HCT116 (cell line): ENCODE data around the gene HAPLN2. TPM values are rescaled to one million over a fixed set of nuclear protein-coding genes. Genes with fewer than 3 reads are reported as not detected.
A peak's percentile ranks its signal among the peaks of the same experiment; 100 is the strongest.

Source experiments
- ATAC-seq: fragments of 200-7000 bp; cut with Tn5 transposase; 2 replicates; pipeline ENCODE4 v1.9.1; 2020; ENCODE audit warnings: mild to moderate bottlenecking, moderate library complexity
- BruUV-seq: library from RNA; stranded (reverse); fragments of 400-500 nt; replicated peaks from 2 replicates; lab custom pipeline; 2021; lab: Mats Ljungman, UMichigan
- CTCF ChIA-PET: fragments of 300-600 bp; sonication (Branson Sonifier 250); formaldehyde crosslinking; loops from one replicate; lab custom pipeline; 2021; ENCODE audit warnings: antibody characterized with exemption; lab: Charles Lee
- POLR2A ChIA-PET: fragments of 300-600, 350-600 bp; sonication (Branson Sonifier 250); formaldehyde crosslinking; loops from one replicate; lab custom pipeline; 2021; ENCODE audit warnings: antibody characterized with exemption; lab: Charles Lee
- RAD21 ChIA-PET, 2 experiments: fragments of 300-600 bp; sonication (Branson Sonifier 250); formaldehyde crosslinking; loops; one replicate each; lab custom pipeline; 2023; ENCODE audit warnings: low total read pairs in 2 of 2; ENCODE audit not compliant: uncharacterized antibody in 2 of 2, unreplicated experiment in 2 of 2, low non-redundant PET in 1 of 2; lab: Charles Lee
- DNase-seq: peaks from one replicate; pipeline ENCODE4 v3.0.0-alpha.2; 2010; ENCODE audit warnings: low read depth, low spot score
- H2AFZ ChIP-seq: fragments of 200-600 bp; shearing (Covaris generic), sonication (generic); 2 replicates; pipeline ENCODE4 v1.6.1; 2017; ENCODE audit warnings: low read depth, mixed run types, mixed read lengths, antibody characterized with exemption, low read length; ENCODE audit not compliant: poor library complexity, severe bottlenecking
- H3K27ac ChIP-seq: 2 replicates; pipeline ENCODE4 v1.5.1; 2012; ENCODE audit warnings: low read depth, low read length
- H3K27me3 ChIP-seq: fragments of 200-600 bp; sonication (generic); 2 replicates; pipeline ENCODE4 v1.6.1; 2016; ENCODE audit warnings: mixed run types, low read length, mixed read lengths; ENCODE audit not compliant: insufficient read depth
- H3K36me3 ChIP-seq, 2 experiments: fragments of 200-500 bp in 1 of 2; fragments of 200-600 bp in 1 of 2; sonication (Bioruptor generic) in 1 of 2; sonication (generic) in 1 of 2; 2 replicates each; pipeline versions ENCODE4 v1.5.1 to v1.6.1; 2014 to 2016; ENCODE audit warnings: low read length in 2 of 2, inconsistent platforms in 1 of 2, mixed read lengths in 1 of 2, mixed run types in 1 of 2; ENCODE audit not compliant: insufficient read depth in 2 of 2, control insufficient read depth in 1 of 2
- H3K4me1 ChIP-seq, 2 experiments: fragments of 200-600 bp in 1 of 2; sonication (generic) in 1 of 2; 2 replicates each; pipeline versions ENCODE4 v1.5.1 to v1.6.1; 2012 to 2017; ENCODE audit warnings: low read length in 2 of 2, inconsistent platforms in 1 of 2, mild to moderate bottlenecking in 1 of 2, mixed read lengths in 1 of 2, mixed run types in 1 of 2, moderate library complexity in 1 of 2; ENCODE audit not compliant: insufficient read depth in 2 of 2, control insufficient read depth in 1 of 2
- H3K4me2 ChIP-seq: fragments of 200-600 bp; sonication (generic); 2 replicates; pipeline ENCODE4 v1.6.1; 2017; ENCODE audit warnings: mixed run types, low read length, mixed read lengths
- H3K4me3 ChIP-seq, 2 experiments: fragments of 200-600 bp in 1 of 2; sonication (generic) in 1 of 2; replicated peaks in 1 of 2; 2 replicates each; pipeline ENCODE4 v1.5.1; 2011 to 2016; ENCODE audit warnings: low read length in 2 of 2, control low read depth in 1 of 2, low read depth in 1 of 2, mild to moderate bottlenecking in 1 of 2, mixed read lengths in 1 of 2, mixed run types in 1 of 2
- H3K79me2 ChIP-seq: fragments of 200-600 bp; sonication (generic); 2 replicates; pipeline ENCODE4 v1.6.1; 2017; ENCODE audit warnings: mild to moderate bottlenecking, mixed run types, low read length, moderate library complexity, mixed read lengths; ENCODE audit not compliant: insufficient read depth
- H3K9ac ChIP-seq: fragments of 200-600 bp; sonication (generic); 2 replicates; pipeline ENCODE4 v1.6.1; 2016; ENCODE audit warnings: low read length, mixed read lengths
- H3K9me2 ChIP-seq: fragments of 200-600 bp; sonication (generic), shearing (Covaris generic); 2 replicates; pipeline ENCODE4 v1.6.1; 2017; ENCODE audit warnings: mixed run types, mild to moderate bottlenecking, moderate library complexity; ENCODE audit not compliant: insufficient read depth
- H3K9me3 ChIP-seq, 2 experiments: fragments of 200-500 bp in 1 of 2; fragments of 200-600 bp in 1 of 2; sonication (Bioruptor generic) in 1 of 2; sonication (generic) in 1 of 2; 2 replicates each; pipeline ENCODE4 v1.6.1; 2014 to 2017; ENCODE audit warnings: low read length in 2 of 2, mixed read lengths in 2 of 2, inconsistent platforms in 1 of 2, low read depth in 1 of 2, mild to moderate bottlenecking in 1 of 2, mixed run types in 1 of 2, moderate library complexity in 1 of 2; ENCODE audit not compliant: control insufficient read depth in 1 of 2, insufficient read depth in 1 of 2
- H4K20me1 ChIP-seq: fragments of 200-600 bp; sonication (generic), shearing (Covaris generic); 2 replicates; pipeline ENCODE4 v1.6.1; 2017; ENCODE audit warnings: mixed run types, mild to moderate bottlenecking, moderate library complexity; ENCODE audit not compliant: insufficient read depth
- ELF1 ChIP-seq: IDR thresholded peaks from 2 replicates; pipeline ENCODE4 v1.6.1; 2012; ENCODE audit warnings: low read depth, borderline replicate concordance
- POLR2AphosphoS5 ChIP-seq: IDR thresholded peaks from 2 replicates; pipeline ENCODE4 v1.6.1; 2011; ENCODE audit warnings: mild to moderate bottlenecking, low read depth, low read length, moderate library complexity
- TCF7L2 ChIP-seq: IDR thresholded peaks from 2 replicates; pipeline ENCODE4 v1.7.0; 2011; ENCODE audit warnings: borderline replicate concordance, inconsistent platforms; ENCODE audit not compliant: insufficient read depth, insufficient read length; ENCODE audit errors: extremely low read depth
- intact Hi-C: fragments of 100-400 bp; cut with micrococcal nuclease; formaldehyde crosslinking; loops from 2 replicates; pipeline ENCODE4 v1.10.0; 2022
- total RNA-seq: library from RNA; stranded (reverse); gene quantifications from one replicate; pipeline ENCODE4 v1.2.1, GENCODE V29; 2021; ENCODE audit not compliant: unreplicated experiment
- TF ChIP-seq, protein P1 (sequence below): IDR thresholded peaks from 2 replicates; pipeline ENCODE4 v1.6.1; 2011; ENCODE audit warnings: mild to moderate bottlenecking, low read length, moderate library complexity; ENCODE audit not compliant: insufficient replicate concordance; ENCODE audit errors: extremely low read depth

The HAPLN2 gene
- total RNA-seq, 1 experiment from 2014 or later: 0.54 TPM

DNA sequence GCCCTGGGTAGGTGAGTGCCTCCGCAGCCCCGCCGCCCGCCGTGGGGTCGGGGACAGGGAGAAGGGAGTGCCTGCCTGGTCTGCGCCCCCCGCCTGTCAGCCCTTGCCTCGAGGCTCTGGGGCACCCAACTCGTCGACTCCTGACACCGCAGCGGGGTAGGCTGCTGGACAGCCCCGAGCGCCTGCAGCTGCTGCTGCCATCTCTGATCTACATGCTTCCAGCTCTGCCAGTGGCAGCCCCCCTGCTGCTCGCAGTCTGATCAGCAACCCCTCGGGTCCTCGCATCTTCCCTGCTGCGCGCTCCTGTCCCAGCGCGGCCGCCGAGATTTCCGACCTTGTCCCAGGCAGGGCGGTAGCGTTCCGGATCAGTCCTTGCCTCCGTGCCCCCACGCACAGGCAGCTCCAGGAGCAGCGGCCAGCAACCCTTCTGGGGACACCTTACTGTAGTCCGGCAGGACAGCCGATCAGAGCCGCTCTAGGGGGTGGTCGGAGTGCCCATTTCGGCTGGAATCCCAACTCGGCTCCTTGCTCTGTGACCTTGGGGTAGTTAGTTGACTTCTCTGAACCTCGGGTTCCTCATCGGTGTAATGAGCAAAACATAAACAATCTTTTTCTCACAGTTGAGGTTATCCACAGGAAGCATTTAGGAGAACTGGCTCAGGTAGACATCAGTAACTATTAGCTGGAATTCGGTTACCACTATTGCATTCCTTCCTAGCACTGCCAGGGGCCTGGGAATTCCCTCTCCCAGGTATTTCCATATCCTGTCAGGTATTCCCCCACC, 23.2 kb downstream of the HAPLN2 start:
- Histone ChIP-seq H4K20me1 (no peaks in the 10 kb centered on the region), H3K9me3 (no peaks in the 10 kb centered on the region), H3K27me3 (no peaks in the 10 kb centered on the region), H3K79me2 (no peaks in the 10 kb centered on the region), H3K4me3 (no peak overlapping the region), H3K4me1 (peaks cover 8 to 27% of the 10 kb centered on the region in 2 experiments; a peak in 3 of 4 replicates), H3K9ac (no peak overlapping the region), H3K9me2 (no peaks in the 10 kb centered on the region), H3K36me3 (peaks cover 36 to 48% of the 10 kb centered on the region in 2 experiments), H3K4me2 (no peak overlapping the region), H3K27ac (no peak overlapping the region), H2AFZ (no peak overlapping the region)
- intact Hi-C loops: no loop called here
- DNase-seq: no peak
- CTCF ChIA-PET: interaction anchor here (5.9 kb wide), 1 partner anchor 14 kb away, joined by 33 read pairs; no protein-coding TSS in a partner anchor
- no peak; the same call in 1 of the 2 replicates for TF ChIP-seq POLR2AphosphoS5
- TF ChIP-seq ELF1: no peak
- POLR2A ChIA-PET: interaction anchor here (1.3 kb wide), 1 partner anchor 19 kb away, joined by 4 read pairs; no protein-coding TSS in a partner anchor
- ATAC-seq: no peak
- RAD21 ChIA-PET: no interaction called here
- BruUV-seq: TSS peak; percentile 8

DNA sequence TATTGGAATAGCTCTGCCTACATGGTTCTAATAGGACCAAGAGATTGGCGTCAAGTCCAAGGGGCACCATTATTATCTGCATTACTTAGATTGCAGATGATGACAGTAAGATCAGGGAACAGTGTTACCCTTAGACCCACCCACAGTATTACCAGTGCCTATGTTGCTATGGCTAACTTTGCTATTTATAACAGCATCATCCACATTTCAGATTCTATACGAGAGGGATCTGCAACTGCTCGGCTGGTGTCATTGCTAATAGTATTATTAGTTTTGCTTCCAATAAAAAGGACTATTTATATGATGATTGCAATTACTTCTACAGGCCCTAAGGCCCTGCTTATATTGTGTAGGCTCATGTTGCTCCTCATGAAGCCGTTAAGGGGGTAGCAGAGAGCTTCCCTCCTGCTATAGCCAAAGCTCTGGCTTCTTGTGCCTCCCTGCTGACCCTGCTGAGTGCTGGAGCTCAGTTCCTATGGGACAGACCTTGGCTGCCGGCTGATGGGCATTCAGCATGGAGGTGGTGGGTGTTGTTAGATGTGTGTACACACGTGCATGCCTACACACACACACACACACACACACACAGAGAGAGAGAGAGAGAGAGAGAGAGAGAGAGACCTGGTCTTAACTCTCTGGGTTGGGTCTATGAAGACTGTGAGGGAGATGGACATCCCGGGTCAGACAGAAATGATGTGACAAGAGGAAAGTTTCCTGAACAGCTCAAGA, 24.0 kb downstream of the HAPLN2 start:
- H3K9ac ChIP-seq: no peak overlapping the region
- BruUV-seq: no TSS peak
- H3K4me2 ChIP-seq: no peak overlapping the region
- DNase-seq (no peak), ATAC-seq (no peak)
- H3K9me2 ChIP-seq: no peaks in the 10 kb centered on the region
- no peaks in the 10 kb centered on the region for H3K9me3 ChIP-seq
- POLR2A ChIA-PET: no interaction called here
- peaks cover 8 to 27% of the 10 kb centered on the region in 2 experiments; a peak in 3 of 4 replicates for H3K4me1 ChIP-seq
- H3K4me3 ChIP-seq: no peak overlapping the region
- H3K27me3 ChIP-seq: no peaks in the 10 kb centered on the region
- H3K36me3 ChIP-seq: peaks cover 37 to 55% of the 10 kb centered on the region in 2 experiments
- H2AFZ ChIP-seq: no peak overlapping the region
- no peak overlapping the region for H3K27ac ChIP-seq
- CTCF ChIA-PET: no interaction called here
- no peaks in the 10 kb centered on the region for H4K20me1 ChIP-seq
- intact Hi-C loops: no loop called here
- H3K79me2 ChIP-seq: peaks cover 4% of the 10 kb centered on the region; the same call in 1 of the 2 replicates
- RAD21 ChIA-PET: no interaction called here
- TF ChIP-seq, protein P1, sequence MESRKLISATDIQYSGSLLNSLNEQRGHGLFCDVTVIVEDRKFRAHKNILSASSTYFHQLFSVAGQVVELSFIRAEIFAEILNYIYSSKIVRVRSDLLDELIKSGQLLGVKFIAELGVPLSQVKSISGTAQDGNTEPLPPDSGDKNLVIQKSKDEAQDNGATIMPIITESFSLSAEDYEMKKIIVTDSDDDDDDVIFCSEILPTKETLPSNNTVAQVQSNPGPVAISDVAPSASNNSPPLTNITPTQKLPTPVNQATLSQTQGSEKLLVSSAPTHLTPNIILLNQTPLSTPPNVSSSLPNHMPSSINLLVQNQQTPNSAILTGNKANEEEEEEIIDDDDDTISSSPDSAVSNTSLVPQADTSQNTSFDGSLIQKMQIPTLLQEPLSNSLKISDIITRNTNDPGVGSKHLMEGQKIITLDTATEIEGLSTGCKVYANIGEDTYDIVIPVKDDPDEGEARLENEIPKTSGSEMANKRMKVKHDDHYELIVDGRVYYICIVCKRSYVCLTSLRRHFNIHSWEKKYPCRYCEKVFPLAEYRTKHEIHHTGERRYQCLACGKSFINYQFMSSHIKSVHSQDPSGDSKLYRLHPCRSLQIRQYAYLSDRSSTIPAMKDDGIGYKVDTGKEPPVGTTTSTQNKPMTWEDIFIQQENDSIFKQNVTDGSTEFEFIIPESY: no peak
- TF ChIP-seq TCF7L2: no peak
